GM19455 (cell line): ENCODE data around the gene TTC9B.
"Not testable (repeated sequence)": the region's sequence is repeated elsewhere in the genome, so short reads cannot be mapped to it uniquely, and the experiment has no call there.

Experiments
- ATAC-seq: cut with Tn5 transposase; IDR thresholded peaks from one replicate; pipeline ENCODE4 v1.9.1; 2021; ENCODE audit not compliant: unreplicated experiment

Gene TTC9B

GRCh38 chr19:40233811-40234389 lies 15.7 kb upstream of the TTC9B start:
- ATAC-seq: no peak

- ATAC-seq: no peak
These were observed 15.0 kb upstream of the TTC9B start for GRCh38 chr19:40232949-40233810.

GRCh38 chr19:40232479-40232878 lies 14.3 kb upstream of the TTC9B start:
- no peak for ATAC-seq

GRCh38 chr19:40231544-40232424 lies 13.6 kb upstream of the TTC9B start:
- no peak for ATAC-seq

GRCh38 chr19:40231057-40231456 lies 12.9 kb upstream of the TTC9B start:
- no peak for ATAC-seq

GRCh38 chr19:40229926-40230417 lies 11.8 kb upstream of the TTC9B start:
- ATAC-seq: no peak

GRCh38 chr19:40229484-40229883 lies 11.3 kb upstream of the TTC9B start:
- no peak for ATAC-seq

- ATAC-seq: no peak
These were observed 10.7 kb upstream of the TTC9B start for GRCh38 chr19:40228863-40229262.

GRCh38 chr19:40228346-40228745 lies 10.2 kb upstream of the TTC9B start:
- no peak for ATAC-seq

GRCh38 chr19:40225440-40226305 lies 7.5 kb upstream of the TTC9B start:
- no peak for ATAC-seq

GRCh38 chr19:40224342-40225150 lies 6.4 kb upstream of the TTC9B start:
- no peak for ATAC-seq

- ATAC-seq: no peak
These were observed 5.1 kb upstream of the TTC9B start for GRCh38 chr19:40223135-40223822.

- ATAC-seq: no peak
These were observed 3.9 kb upstream of the TTC9B start for GRCh38 chr19:40221858-40222619.

GRCh38 chr19:40220674-40221073 lies 2.5 kb upstream of the TTC9B start:
- no peak for ATAC-seq

GRCh38 chr19:40219721-40220276 lies 1.6 kb upstream of the TTC9B start:
- no peak for ATAC-seq

GRCh38 chr19:40219029-40219428 lies 845 bp upstream of the TTC9B start:
- not testable (repeated sequence) for ATAC-seq

- no peak for ATAC-seq
These were observed 965 bp downstream of the TTC9B start for GRCh38 chr19:40217027-40217810.

GRCh38 chr19:40216777-40217026 lies 1.5 kb downstream of the TTC9B start:
- no peak for ATAC-seq
